HG03571 (cell line): ENCODE measurements around the gene ARHGEF11.
"Not testable (repeated sequence)": the region's sequence is repeated elsewhere in the genome, so short reads cannot be mapped to it uniquely, and the experiment has no call there.

Experiments used
- ATAC-seq: cut with Tn5 transposase; IDR thresholded peaks from one replicate; pipeline ENCODE4 v1.9.1; 2021; ENCODE audit not compliant: unreplicated experiment

Gene ARHGEF11

GRCh38 chr1:157045250-157046218, at the start of gene ARHGEF11:
Gene ARHGEF11, minus strand, starts transcription at chr1:157045742. Its CDS starts 1,412 bp downstream, at chr1:157044330.
- ATAC-seq, result no peak

- ATAC-seq, result no peak
Measured at GRCh38 chr1:157095091-157095490, 49.5 kb upstream of the ARHGEF11 start.

- no peak for ATAC-seq
Measured at GRCh38 chr1:157092831-157093230, 47.3 kb upstream of the ARHGEF11 start.

- no peak for ATAC-seq
Measured at GRCh38 chr1:157091668-157092273, 46.2 kb upstream of the ARHGEF11 start.

- no peak for ATAC-seq
Measured at GRCh38 chr1:157091186-157091585, 45.6 kb upstream of the ARHGEF11 start.

- ATAC-seq, result no peak
Measured at GRCh38 chr1:157090771-157091170, 45.2 kb upstream of the ARHGEF11 start.

GRCh38 chr1:157090196-157090647, 44.7 kb upstream of the ARHGEF11 start:
- ATAC-seq, result no peak

- ATAC-seq, result no peak
Measured at GRCh38 chr1:157089789-157090188, 44.2 kb upstream of the ARHGEF11 start.

- ATAC-seq, result no peak
Measured at GRCh38 chr1:157088607-157089006, 43.1 kb upstream of the ARHGEF11 start.

GRCh38 chr1:157087030-157087429, 41.5 kb upstream of the ARHGEF11 start:
- no peak for ATAC-seq

- ATAC-seq, result no peak
Measured at GRCh38 chr1:157086299-157086698, 40.8 kb upstream of the ARHGEF11 start.

- no peak for ATAC-seq
Measured at GRCh38 chr1:157085421-157085820, 39.9 kb upstream of the ARHGEF11 start.

- ATAC-seq, result no peak
Measured at GRCh38 chr1:157084720-157085119, 39.2 kb upstream of the ARHGEF11 start.

- ATAC-seq, result no peak
Measured at GRCh38 chr1:157081707-157082106, 36.2 kb upstream of the ARHGEF11 start.

- no peak for ATAC-seq
Measured at GRCh38 chr1:157080714-157081113, 35.2 kb upstream of the ARHGEF11 start.

- no peak for ATAC-seq
Measured at GRCh38 chr1:157077394-157077793, 31.9 kb upstream of the ARHGEF11 start.

GRCh38 chr1:157073944-157074685, 28.6 kb upstream of the ARHGEF11 start:
- ATAC-seq, result no peak

GRCh38 chr1:157069601-157070000, 24.1 kb upstream of the ARHGEF11 start:
- no peak for ATAC-seq

- ATAC-seq, result not testable (repeated sequence)
Measured at GRCh38 chr1:157059241-157059640, 13.7 kb upstream of the ARHGEF11 start.

GRCh38 chr1:157056269-157056668, 10.7 kb upstream of the ARHGEF11 start:
- ATAC-seq, result no peak

- ATAC-seq, result not testable (repeated sequence)
Measured at GRCh38 chr1:157055729-157056128, 10.2 kb upstream of the ARHGEF11 start.
